C4-2B (cell line): ENCODE data around the gene PACSIN1.

ENCODE experiments used
- H3K27ac ChIP-seq: fragments of 450-650 bp; 2 replicates; pipeline ENCODE4 v1.5.1; 2017
- ZFX ChIP-seq: fragments of 450-650 bp; IDR thresholded peaks from 2 replicates; pipeline ENCODE4 v1.6.1; 2017
- TF ChIP-seq, protein P1 (sequence below): fragments of 450-650 bp; conservative IDR thresholded peaks from 2 replicates; pipeline ENCODE4 v1.5.1; 2017; ENCODE audit warnings: mild to moderate bottlenecking

The PACSIN1 gene

GRCh38 chr6:34531580-34532201, 65.8 kb downstream of the PACSIN1 start:
- H3K27ac ChIP-seq = no peak overlapping the region
- no peak for TF ChIP-seq ZFX
- TF ChIP-seq, protein P1, sequence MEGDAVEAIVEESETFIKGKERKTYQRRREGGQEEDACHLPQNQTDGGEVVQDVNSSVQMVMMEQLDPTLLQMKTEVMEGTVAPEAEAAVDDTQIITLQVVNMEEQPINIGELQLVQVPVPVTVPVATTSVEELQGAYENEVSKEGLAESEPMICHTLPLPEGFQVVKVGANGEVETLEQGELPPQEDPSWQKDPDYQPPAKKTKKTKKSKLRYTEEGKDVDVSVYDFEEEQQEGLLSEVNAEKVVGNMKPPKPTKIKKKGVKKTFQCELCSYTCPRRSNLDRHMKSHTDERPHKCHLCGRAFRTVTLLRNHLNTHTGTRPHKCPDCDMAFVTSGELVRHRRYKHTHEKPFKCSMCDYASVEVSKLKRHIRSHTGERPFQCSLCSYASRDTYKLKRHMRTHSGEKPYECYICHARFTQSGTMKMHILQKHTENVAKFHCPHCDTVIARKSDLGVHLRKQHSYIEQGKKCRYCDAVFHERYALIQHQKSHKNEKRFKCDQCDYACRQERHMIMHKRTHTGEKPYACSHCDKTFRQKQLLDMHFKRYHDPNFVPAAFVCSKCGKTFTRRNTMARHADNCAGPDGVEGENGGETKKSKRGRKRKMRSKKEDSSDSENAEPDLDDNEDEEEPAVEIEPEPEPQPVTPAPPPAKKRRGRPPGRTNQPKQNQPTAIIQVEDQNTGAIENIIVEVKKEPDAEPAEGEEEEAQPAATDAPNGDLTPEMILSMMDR = no peak

DNA sequence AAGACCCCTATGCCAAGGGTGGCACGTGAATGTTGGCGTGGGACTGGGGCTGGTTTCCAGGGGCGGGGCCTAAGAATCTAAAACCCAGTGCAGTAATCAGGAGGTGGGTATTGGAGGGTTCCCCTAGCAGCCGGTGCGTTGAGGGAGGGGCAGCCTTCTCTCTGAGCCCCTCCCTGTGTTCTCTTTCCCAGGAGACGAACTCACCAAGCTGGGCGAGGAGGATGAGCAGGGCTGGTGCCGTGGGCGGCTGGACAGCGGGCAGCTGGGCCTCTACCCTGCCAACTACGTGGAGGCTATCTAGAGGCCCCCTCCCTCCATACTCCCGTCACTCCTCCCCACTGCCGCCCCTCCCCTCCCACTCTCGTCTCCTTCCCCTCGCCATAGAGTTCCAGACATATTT, 66.4 kb downstream of the PACSIN1 start:
- TF ChIP-seq, protein P1 = no peak
- TF ChIP-seq ZFX = no peak
- H3K27ac ChIP-seq = no peak overlapping the region

GRCh38 chr6:34534146-34534545, 68.3 kb downstream of the PACSIN1 start:
- TF ChIP-seq, protein P1 = no peak
- TF ChIP-seq ZFX = no peak
- peak overlapping the region; percentile 93 for H3K27ac ChIP-seq

- H3K27ac ChIP-seq = peak overlapping the region; percentile 93
- TF ChIP-seq, protein P1 = no peak
- TF ChIP-seq ZFX = no peak
Observed at GRCh38 chr6:34534656-34535055, 68.8 kb downstream of the PACSIN1 start.

DNA sequence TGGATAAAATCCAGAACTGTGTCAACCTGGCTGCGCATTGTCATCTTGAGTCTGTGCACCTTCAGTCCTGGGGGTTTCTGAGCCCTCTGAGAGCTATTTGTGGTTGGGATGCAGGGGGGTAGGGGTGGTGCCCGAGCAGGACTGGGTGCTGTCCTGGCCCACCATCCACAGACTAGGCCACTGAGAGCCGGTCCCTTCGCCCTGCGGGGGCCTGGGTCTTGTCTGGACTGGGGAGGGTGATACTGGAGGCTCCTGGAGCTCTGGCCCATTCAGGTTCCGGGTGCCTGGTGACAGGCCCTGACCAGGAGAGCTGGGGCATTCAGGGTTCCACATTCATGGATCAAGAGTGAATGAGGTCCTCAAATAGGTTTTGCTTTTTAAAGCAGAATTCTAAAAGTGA, 69.3 kb downstream of the PACSIN1 start:
- TF ChIP-seq, protein P1 = no peak
- no peak for TF ChIP-seq ZFX
- peak overlapping the region; percentile 93 for H3K27ac ChIP-seq

- H3K27ac ChIP-seq = peak overlapping the region; percentile 93
- TF ChIP-seq, protein P1 = no peak
- no peak for TF ChIP-seq ZFX
Observed at GRCh38 chr6:34535646-34536045, 69.8 kb downstream of the PACSIN1 start.

DNA sequence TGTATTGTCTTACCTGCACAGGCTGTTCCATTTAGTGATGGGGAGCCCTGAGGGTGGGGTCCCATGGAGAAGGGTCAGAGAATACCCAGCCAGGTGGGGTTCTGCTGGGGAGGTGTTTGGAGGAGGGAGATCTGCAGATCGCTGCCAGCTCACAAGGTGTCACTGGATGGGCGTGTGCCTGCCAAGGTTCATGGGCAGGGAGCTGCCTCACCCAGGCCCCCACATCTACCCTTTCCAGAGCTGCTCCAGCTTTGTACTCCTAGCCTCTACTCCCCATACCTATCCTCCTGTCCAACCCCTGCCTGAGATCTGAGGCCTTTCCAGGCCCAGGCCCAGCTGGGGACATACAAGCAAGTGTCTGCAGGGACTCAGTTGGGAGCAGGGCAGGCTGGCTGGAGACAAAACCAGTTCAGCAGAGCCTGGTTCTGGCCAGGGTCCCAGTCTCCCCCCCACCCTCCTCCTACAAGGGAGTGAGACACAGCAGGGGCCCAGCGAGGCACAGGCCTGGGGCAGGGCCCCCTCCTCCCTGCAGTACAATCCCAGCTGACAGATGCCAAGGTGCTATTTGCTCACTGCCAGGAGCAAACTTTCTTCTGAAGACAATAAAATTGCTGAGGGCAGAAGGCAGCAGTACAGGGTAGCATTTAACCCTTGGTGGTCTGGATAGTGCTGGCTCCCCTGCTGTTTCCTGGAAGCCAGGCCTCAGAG, 70.5 kb downstream of the PACSIN1 start:
- TF ChIP-seq, protein P1 = no peak
- peak; percentile 49; the same call in 1 of the 2 replicates for TF ChIP-seq ZFX
- H3K27ac ChIP-seq = peak overlapping the region; percentile 93
